Body of pancreas (tissue), 4 donors: ENCODE data around the gene CPZ.

Experiments
- POLR2A ChIP-seq, 3 donors: fragments of 450-650 bp; IDR thresholded peaks; one replicate each; pipeline ENCODE4 v1.6.1; 2016; ENCODE audit warnings: antibody characterized with exemption in 3 of 3, mild to moderate bottlenecking in 2 of 3
- TF ChIP-seq, protein P1 (sequence below), 7 experiments: fragments of 450-650 bp in 4 of 7; fragments of 200-600 bp in 3 of 7; sonication (generic) in 3 of 7; IDR thresholded peaks; one replicate each; pipeline ENCODE4 v1.5.1; 2016 to 2019; ENCODE audit warnings: antibody characterized with exemption in 7 of 7

DNA sequence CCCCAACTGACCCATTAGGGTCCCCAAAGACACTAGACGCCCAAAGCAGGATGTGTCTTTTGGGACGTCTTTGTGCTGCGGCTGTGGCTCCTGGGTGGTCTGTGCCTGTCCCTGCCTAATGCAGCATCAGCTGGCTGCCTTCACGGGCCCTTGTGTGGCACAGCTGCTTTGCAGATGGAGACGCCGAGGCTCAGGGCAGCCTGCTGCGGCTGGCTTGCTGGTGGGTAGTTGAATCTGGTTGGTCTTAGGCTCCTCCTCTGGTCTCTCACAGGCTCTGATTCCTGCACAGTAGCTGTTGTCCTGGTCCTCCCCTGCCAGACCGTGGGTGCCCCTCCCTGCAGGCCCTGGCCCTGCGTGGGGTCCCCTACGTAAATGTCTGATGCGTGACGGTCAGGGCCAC lies 8.1 kb downstream of the CPZ start:
- TF ChIP-seq, protein P1, sequence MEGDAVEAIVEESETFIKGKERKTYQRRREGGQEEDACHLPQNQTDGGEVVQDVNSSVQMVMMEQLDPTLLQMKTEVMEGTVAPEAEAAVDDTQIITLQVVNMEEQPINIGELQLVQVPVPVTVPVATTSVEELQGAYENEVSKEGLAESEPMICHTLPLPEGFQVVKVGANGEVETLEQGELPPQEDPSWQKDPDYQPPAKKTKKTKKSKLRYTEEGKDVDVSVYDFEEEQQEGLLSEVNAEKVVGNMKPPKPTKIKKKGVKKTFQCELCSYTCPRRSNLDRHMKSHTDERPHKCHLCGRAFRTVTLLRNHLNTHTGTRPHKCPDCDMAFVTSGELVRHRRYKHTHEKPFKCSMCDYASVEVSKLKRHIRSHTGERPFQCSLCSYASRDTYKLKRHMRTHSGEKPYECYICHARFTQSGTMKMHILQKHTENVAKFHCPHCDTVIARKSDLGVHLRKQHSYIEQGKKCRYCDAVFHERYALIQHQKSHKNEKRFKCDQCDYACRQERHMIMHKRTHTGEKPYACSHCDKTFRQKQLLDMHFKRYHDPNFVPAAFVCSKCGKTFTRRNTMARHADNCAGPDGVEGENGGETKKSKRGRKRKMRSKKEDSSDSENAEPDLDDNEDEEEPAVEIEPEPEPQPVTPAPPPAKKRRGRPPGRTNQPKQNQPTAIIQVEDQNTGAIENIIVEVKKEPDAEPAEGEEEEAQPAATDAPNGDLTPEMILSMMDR (IDR thresholded peaks at IDR 0.05): no peak
- no peak for TF ChIP-seq POLR2A (IDR thresholded peaks at IDR 0.05)
